ENCODE data around the gene PPP1R8. TPM values are rescaled to one million over a fixed set of nuclear protein-coding genes. Genes with fewer than 3 reads are reported as not detected.

PPP1R8 gene
- polyA plus RNA-seq, 1 donor = 37.7 TPM

DNA sequence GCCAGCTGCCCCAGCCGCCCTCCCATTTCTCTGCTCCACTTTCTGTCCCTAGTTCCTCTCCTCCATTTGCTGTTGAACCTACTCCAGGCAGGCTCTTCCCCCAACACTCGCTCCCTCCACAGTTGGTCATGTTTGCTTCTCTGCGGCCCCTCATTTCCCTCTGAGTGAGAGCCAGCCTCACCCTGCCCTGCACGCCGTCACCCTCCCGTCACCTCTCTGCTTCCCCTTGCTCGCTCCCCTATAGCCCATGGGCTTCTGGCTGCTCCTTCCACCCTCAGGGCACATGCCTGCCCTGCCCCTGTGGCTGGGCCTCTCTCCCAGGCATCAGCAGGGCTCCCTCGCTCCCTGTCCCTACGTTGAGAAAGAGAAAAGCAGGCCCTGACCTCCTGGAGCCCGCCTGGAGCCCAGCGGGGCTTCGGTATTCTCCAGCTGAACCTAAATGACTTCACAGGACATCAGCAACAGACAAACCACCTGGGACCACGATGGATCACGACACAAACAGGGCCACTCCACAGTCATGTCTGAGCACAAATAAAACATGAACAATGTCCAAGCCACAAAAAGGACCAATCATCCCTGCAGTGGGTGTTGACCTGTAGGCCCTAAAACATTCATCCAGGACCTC is 28.5 kb downstream of the PPP1R8 start:
- H3K27me3 ChIP-seq (ENCODE audit: control insufficient read depth, insufficient read depth, low read length) = no peaks in the 10 kb centered on the region
- no peak for DNase-seq
- no CpG with 5 or more reads among the region's 14 CpGs for WGBS (ENCODE audit: insufficient coverage, low lambda C conversion rate)
- H3K4me3 ChIP-seq (ENCODE audit: low read length) = no peak overlapping the region
- H3K9me3 ChIP-seq (ENCODE audit: control insufficient read depth, low read depth, low read length) = no peaks in the 10 kb centered on the region
- no peaks in the 10 kb centered on the region for H3K36me3 ChIP-seq (ENCODE audit: control insufficient read depth, insufficient read depth, low read length)
- H3K27ac ChIP-seq (ENCODE audit: low read length) = no peak overlapping the region
- no peaks in the 10 kb centered on the region for H3K4me1 ChIP-seq (ENCODE audit: control insufficient read depth, insufficient read depth, low read length)

GRCh38 chr1:27861436-27861835 is 30.9 kb downstream of the PPP1R8 start:
- DNase-seq = no peak
- Histone ChIP-seq H3K36me3 (ENCODE audit: control insufficient read depth, insufficient read depth, low read length) (no peaks in the 10 kb centered on the region), H3K4me1 (ENCODE audit: control insufficient read depth, insufficient read depth, low read length) (no peaks in the 10 kb centered on the region), H3K27ac (ENCODE audit: low read length) (no peak overlapping the region), H3K9me3 (ENCODE audit: control insufficient read depth, low read depth, low read length) (no peaks in the 10 kb centered on the region), H3K27me3 (ENCODE audit: control insufficient read depth, insufficient read depth, low read length) (no peaks in the 10 kb centered on the region), H3K4me3 (ENCODE audit: low read length) (no peak overlapping the region)
- 95% methylated on average over 3 of the region's 10 CpGs for WGBS (ENCODE audit: insufficient coverage, low lambda C conversion rate)

- no peak for DNase-seq
- H3K27ac ChIP-seq (ENCODE audit: low read length) = no peak overlapping the region
- H3K27me3 ChIP-seq (ENCODE audit: control insufficient read depth, insufficient read depth, low read length) = no peaks in the 10 kb centered on the region
- H3K9me3 ChIP-seq (ENCODE audit: control insufficient read depth, low read depth, low read length) = no peaks in the 10 kb centered on the region
- H3K4me3 ChIP-seq (ENCODE audit: low read length) = no peak overlapping the region
- no CpG with 5 or more reads among the region's 3 CpGs for WGBS (ENCODE audit: insufficient coverage, low lambda C conversion rate)
- no peaks in the 10 kb centered on the region for H3K4me1 ChIP-seq (ENCODE audit: control insufficient read depth, insufficient read depth, low read length)
- H3K36me3 ChIP-seq (ENCODE audit: control insufficient read depth, insufficient read depth, low read length) = no peaks in the 10 kb centered on the region
Observed at GRCh38 chr1:27862004-27862403, 31.4 kb downstream of the PPP1R8 start.

- Histone ChIP-seq H3K9me3 (ENCODE audit: control insufficient read depth, low read depth, low read length) (no peaks in the 10 kb centered on the region), H3K4me3 (ENCODE audit: low read length) (no peak overlapping the region), H3K4me1 (ENCODE audit: control insufficient read depth, insufficient read depth, low read length) (no peaks in the 10 kb centered on the region), H3K27ac (ENCODE audit: low read length) (peak overlapping the region; percentile 12), H3K27me3 (ENCODE audit: control insufficient read depth, insufficient read depth, low read length) (no peaks in the 10 kb centered on the region), H3K36me3 (ENCODE audit: control insufficient read depth, insufficient read depth, low read length) (no peaks in the 10 kb centered on the region)
- 83% methylated on average over 1 of the region's 9 CpGs for WGBS (ENCODE audit: insufficient coverage, low lambda C conversion rate)
- no peak for DNase-seq
Observed at GRCh38 chr1:27862671-27863537, 32.3 kb downstream of the PPP1R8 start.

DNA sequence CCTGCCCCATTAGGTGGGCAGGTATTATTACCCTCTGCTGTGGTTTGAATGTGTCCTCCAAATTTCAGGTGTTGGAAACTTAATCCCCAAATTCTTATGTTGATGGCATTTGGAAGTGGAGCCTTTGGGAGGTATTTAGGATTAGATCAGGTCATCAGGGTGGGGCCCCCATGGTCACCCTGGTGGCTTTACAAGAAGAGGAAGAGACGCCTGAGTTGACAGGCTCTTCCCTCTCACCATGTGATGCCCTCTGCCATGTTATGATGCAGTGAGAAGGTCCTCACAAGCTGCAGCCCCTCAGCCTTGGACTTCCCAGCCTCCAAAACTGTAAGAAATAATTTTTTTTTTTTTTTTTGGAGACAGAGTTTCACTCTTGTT is 32.9 kb downstream of the PPP1R8 start:
- H3K4me1 ChIP-seq (ENCODE audit: control insufficient read depth, insufficient read depth, low read length) = no peaks in the 10 kb centered on the region
- no peaks in the 10 kb centered on the region for H3K9me3 ChIP-seq (ENCODE audit: control insufficient read depth, low read depth, low read length)
- peak overlapping the region; percentile 12 for H3K27ac ChIP-seq (ENCODE audit: low read length)
- no peaks in the 10 kb centered on the region for H3K36me3 ChIP-seq (ENCODE audit: control insufficient read depth, insufficient read depth, low read length)
- no CpG with 5 or more reads among the region's 1 CpG for WGBS (ENCODE audit: insufficient coverage, low lambda C conversion rate)
- no peak overlapping the region for H3K4me3 ChIP-seq (ENCODE audit: low read length)
- no peaks in the 10 kb centered on the region for H3K27me3 ChIP-seq (ENCODE audit: control insufficient read depth, insufficient read depth, low read length)
- DNase-seq = no peak

GRCh38 chr1:27864264-27864895 is 33.8 kb downstream of the PPP1R8 start:
- no CpG with 5 or more reads among the region's 8 CpGs for WGBS (ENCODE audit: insufficient coverage, low lambda C conversion rate)
- Histone ChIP-seq H3K36me3 (ENCODE audit: control insufficient read depth, insufficient read depth, low read length) (no peaks in the 10 kb centered on the region), H3K4me3 (ENCODE audit: low read length) (no peak overlapping the region), H3K27ac (ENCODE audit: low read length) (no peak overlapping the region), H3K27me3 (ENCODE audit: control insufficient read depth, insufficient read depth, low read length) (no peaks in the 10 kb centered on the region), H3K4me1 (ENCODE audit: control insufficient read depth, insufficient read depth, low read length) (no peaks in the 10 kb centered on the region), H3K9me3 (ENCODE audit: control insufficient read depth, low read depth, low read length) (no peaks in the 10 kb centered on the region)
- no peak for DNase-seq

DNA sequence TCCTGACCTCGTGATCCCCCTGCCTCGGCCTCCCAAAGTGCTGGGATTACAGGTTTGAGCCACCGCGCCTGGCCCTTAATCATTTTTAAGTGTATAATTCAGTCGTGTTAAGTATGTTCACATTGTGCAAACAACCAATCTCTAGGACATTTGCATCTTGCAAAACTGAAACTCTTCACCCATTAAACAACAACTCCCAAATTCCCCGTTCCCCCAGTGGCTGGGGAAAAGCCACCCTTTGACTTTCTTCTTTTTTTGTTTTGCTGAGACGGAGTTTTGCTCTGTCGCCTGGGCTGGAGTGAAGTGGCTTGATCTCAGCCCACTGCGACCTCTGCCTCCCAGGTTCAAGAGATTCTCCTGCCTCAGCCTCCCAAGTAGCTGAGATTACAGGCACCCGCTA is 35.2 kb downstream of the PPP1R8 start:
- Histone ChIP-seq H3K27ac (ENCODE audit: low read length) (no peak overlapping the region), H3K27me3 (ENCODE audit: control insufficient read depth, insufficient read depth, low read length) (no peaks in the 10 kb centered on the region), H3K4me1 (ENCODE audit: control insufficient read depth, insufficient read depth, low read length) (no peaks in the 10 kb centered on the region), H3K36me3 (ENCODE audit: control insufficient read depth, insufficient read depth, low read length) (no peaks in the 10 kb centered on the region), H3K4me3 (ENCODE audit: low read length) (no peak overlapping the region), H3K9me3 (ENCODE audit: control insufficient read depth, low read depth, low read length) (no peaks in the 10 kb centered on the region)
- WGBS (ENCODE audit: insufficient coverage, low lambda C conversion rate) = no CpG with 5 or more reads among the region's 10 CpGs
- no peak for DNase-seq

DNA sequence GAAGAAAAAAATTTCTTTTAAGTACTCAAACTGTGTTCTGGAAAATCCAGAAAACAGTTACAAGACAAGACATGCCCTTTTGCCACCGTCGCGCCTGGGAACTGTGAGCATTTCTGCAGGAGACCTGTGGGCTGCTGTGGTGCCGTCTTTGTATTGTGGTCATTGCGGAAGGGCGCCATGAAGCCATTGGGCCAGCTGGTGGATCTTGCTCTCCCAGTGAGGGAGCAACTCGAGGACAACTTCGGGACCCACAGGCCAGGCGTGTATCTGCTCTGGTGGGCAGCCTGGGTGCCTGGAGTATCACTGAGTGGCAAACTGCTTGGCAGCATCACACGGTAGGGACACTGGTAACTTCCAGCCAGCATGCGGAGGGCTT is 38.0 kb downstream of the PPP1R8 start:
- H3K4me3 ChIP-seq (ENCODE audit: low read length) = no peak overlapping the region
- H3K4me1 ChIP-seq (ENCODE audit: control insufficient read depth, insufficient read depth, low read length) = peaks cover 5% of the 10 kb centered on the region
- no peaks in the 10 kb centered on the region for H3K36me3 ChIP-seq (ENCODE audit: control insufficient read depth, insufficient read depth, low read length)
- no peak overlapping the region for H3K27ac ChIP-seq (ENCODE audit: low read length)
- peaks cover 12% of the 10 kb centered on the region for H3K27me3 ChIP-seq (ENCODE audit: control insufficient read depth, insufficient read depth, low read length)
- no CpG with 5 or more reads among the region's 11 CpGs for WGBS (ENCODE audit: insufficient coverage, low lambda C conversion rate)
- DNase-seq = no peak
- no peaks in the 10 kb centered on the region for H3K9me3 ChIP-seq (ENCODE audit: control insufficient read depth, low read depth, low read length)

DNA sequence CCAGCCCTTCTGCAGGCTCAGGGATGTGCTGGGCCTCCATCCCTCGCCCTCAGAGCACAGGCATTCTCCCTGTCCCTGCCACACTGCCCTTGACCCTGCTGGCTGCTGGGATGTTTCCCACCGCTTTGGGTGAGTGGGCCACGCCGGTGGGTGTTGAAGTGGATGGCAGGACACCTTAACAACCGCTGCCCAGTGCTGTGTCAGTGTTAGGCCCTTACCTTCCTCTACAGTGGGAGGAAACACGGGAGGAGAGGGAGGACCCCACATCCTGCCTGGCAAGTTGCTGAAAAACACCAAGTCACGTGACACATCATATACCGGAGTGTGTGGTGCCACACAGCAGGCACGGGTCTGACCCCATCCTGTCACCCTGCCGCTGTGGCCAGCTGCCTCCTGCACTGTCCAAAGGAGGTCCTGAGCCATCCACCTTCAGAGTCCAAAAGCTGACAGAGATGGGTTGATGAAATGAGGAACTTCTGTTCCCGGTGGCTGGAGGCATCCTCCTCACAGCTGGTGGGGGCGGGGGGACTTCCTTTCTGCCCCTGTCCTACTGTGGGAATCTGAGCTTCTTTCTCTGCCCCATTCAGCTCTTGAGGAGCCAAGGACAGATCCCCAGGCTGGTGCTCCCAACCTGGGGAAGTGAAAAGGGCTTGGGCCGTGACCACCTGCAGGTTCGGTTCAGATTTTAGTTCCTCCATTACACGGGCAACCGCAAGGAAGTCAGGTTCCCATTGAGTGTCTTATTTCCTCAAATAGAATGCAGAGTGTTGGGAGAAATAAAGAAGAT is 38.5 kb downstream of the PPP1R8 start:
- H3K4me1 ChIP-seq (ENCODE audit: control insufficient read depth, insufficient read depth, low read length) = peaks cover 5% of the 10 kb centered on the region
- no peaks in the 10 kb centered on the region for H3K9me3 ChIP-seq (ENCODE audit: control insufficient read depth, low read depth, low read length)
- no peaks in the 10 kb centered on the region for H3K36me3 ChIP-seq (ENCODE audit: control insufficient read depth, insufficient read depth, low read length)
- no CpG with 5 or more reads among the region's 16 CpGs for WGBS (ENCODE audit: insufficient coverage, low lambda C conversion rate)
- H3K27ac ChIP-seq (ENCODE audit: low read length) = no peak overlapping the region
- peaks cover 14% of the 10 kb centered on the region for H3K27me3 ChIP-seq (ENCODE audit: control insufficient read depth, insufficient read depth, low read length)
- H3K4me3 ChIP-seq (ENCODE audit: low read length) = no peak overlapping the region
- DNase-seq = no peak

DNA sequence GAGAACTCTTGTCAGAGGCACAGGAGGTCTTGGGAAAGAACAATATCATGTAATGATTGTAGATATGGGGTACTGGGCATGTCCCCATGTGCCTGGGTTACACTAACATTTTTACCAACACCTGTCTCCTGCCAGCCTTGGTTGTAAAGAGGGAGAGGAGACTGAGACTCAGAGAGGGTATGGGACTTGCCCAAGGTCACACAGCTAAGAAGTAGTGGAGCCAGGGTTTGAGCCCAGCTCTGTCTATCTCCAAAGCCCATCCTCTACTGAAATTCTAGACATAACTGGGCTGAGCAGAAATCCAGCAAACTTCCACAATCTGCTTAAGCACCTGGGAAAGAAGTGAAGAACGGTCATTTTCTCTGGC is 39.1 kb downstream of the PPP1R8 start:
- no peak overlapping the region for H3K27ac ChIP-seq (ENCODE audit: low read length)
- DNase-seq = no peak
- WGBS (ENCODE audit: insufficient coverage, low lambda C conversion rate) = no CpG with 5 or more reads among the region's 1 CpG

More for the DNA sequence above, 39.1 kb downstream of the PPP1R8 start:
- Histone ChIP-seq H3K27me3 (ENCODE audit: control insufficient read depth, insufficient read depth, low read length) (peaks cover 14% of the 10 kb centered on the region), H3K36me3 (ENCODE audit: control insufficient read depth, insufficient read depth, low read length) (no peaks in the 10 kb centered on the region), H3K4me1 (ENCODE audit: control insufficient read depth, insufficient read depth, low read length) (peaks cover 5% of the 10 kb centered on the region), H3K9me3 (ENCODE audit: control insufficient read depth, low read depth, low read length) (no peaks in the 10 kb centered on the region), H3K4me3 (ENCODE audit: low read length) (no peak overlapping the region)
